Heart right ventricle (tissue), 16 donors: Measurements from ENCODE around the gene STAG1. TPM values are rescaled to one million over a fixed set of nuclear protein-coding genes. Genes with fewer than 3 reads are reported as not detected.

Experiments used
- ATAC-seq, 8 donors: fragments of 200-7000 bp; cut with Tn5 transposase; one replicate each; pipeline ENCODE4 v1.9.1; 2020; ENCODE audit warnings: mild to moderate bottlenecking in 8 of 8, moderate library complexity in 8 of 8, moderate number of reproducible peaks in 1 of 8
- DNase-seq, 2 donors: peaks; one replicate each; pipeline ENCODE4 v3.0.0-alpha.2; 2020
- H3K27ac ChIP-seq, 10 donors: fragments of 200-600 bp; sonication (generic) in 2 of 10; one replicate each; pipeline versions ENCODE4 v1.5.0 to v1.8.0; 2020 to 2022; ENCODE audit warnings: mild to moderate bottlenecking in 3 of 10
- H3K27me3 ChIP-seq, 7 donors: fragments of 200-600 bp; one replicate each; pipeline ENCODE4 v1.8.0; 2021 to 2022; ENCODE audit warnings: mild to moderate bottlenecking in 2 of 7
- H3K36me3 ChIP-seq, 9 donors: fragments of 200-600 bp; sonication (generic) in 1 of 9; one replicate each; pipeline versions ENCODE4 v1.5.0 to v1.8.0; 2020 to 2022; ENCODE audit warnings: mild to moderate bottlenecking in 2 of 9
- H3K4me1 ChIP-seq, 9 donors: fragments of 200-600 bp; sonication (generic) in 1 of 9; one replicate each; pipeline versions ENCODE4 v1.5.0 to v1.8.0; 2020 to 2022; ENCODE audit warnings: mild to moderate bottlenecking in 4 of 9
- H3K4me3 ChIP-seq, 10 donors: fragments of 200-600 bp; sonication (generic) in 2 of 10; one replicate each; pipeline versions ENCODE4 v1.5.0 to v1.8.0; 2020 to 2022; ENCODE audit warnings: mild to moderate bottlenecking in 7 of 10, moderate library complexity in 2 of 10
- H3K9me3 ChIP-seq, 11 donors: fragments of 200-600 bp in 10 of 11; sonication (generic) in 2 of 11; one replicate each; pipeline versions ENCODE4 v1.5.0 to v1.8.0; 2013 to 2022; ENCODE audit warnings: mild to moderate bottlenecking in 2 of 11, control low read depth in 1 of 11, moderate library complexity in 1 of 11
- CTCF ChIP-seq, 9 donors: fragments of 200-600 bp; sonication (generic) in 2 of 9; IDR thresholded peaks; one replicate each; pipeline versions ENCODE4 v1.5.0 to v1.8.0; 2021 to 2022; ENCODE audit warnings: antibody characterized with exemption in 9 of 9, mild to moderate bottlenecking in 5 of 9, moderate library complexity in 1 of 9
- WGBS, 2 donors: extraction: QIAGEN DNeasy Blood & Tissue Kit; methylation state at CpG; one replicate each; pipeline ENCODE4 v1.1.7; 2013; ENCODE audit warnings: inconsistent platforms in 1 of 2; 5-methylcytosine and 5-hydroxymethylcytosine counted together
- intact Hi-C, 10 donors: fragments of 100-400 bp; cut with DNase I; formaldehyde crosslinking; loops; one replicate each; pipeline versions ENCODE4 v1.11.1 to v1.14.2; 2022
- polyA plus RNA-seq, 2 donors: library from polyadenylated mRNA; stranded (reverse); fragments of 200-250 nt; gene quantifications; one replicate each; pipeline ENCODE4 v1.2.3, GENCODE V29; 2013
- total RNA-seq, 10 donors: library from RNA; stranded (reverse); fragmentation: NEBNext Ultra II Directional in 3 of 10; extraction: Animal tissue kit (Norgen Biotek cat#: 25700) in 3 of 10; gene quantifications; one replicate each; pipeline versions ENCODE4 v1.2.1 to v1.2.4, GENCODE V29; 2021 to 2023
- donor health status: Arrhythmogenic right ventricular cardiomyopathy.
- donor health status: ischemic (EF 13 %, LVEDD 7.1; RV severe dilation, severe dysfunction).
- donor health status: healthy with polysubstance abuse.
- donor health status: DM: no; HTN: yes; CAD: no.
- donor health status: DM: no; HTN: no; CAD: no.
- donor health status: ischemic (EF 25% LVEDD 6.9; RV normal size, moderate dysfunction).
- donor health status: ischemic (EF 25% LVEDD 5.7; RV mildly dilated, moderate dysfunction).
- donor health status: healthy.
- donor health status: DM: yes; HTN: yes; CAD: no.
- donor health status: Ischemic cardiomyopathy.
- donor health status: ischemic (EF 35%, LVEDD 5.7; RV mildly dilated, moderate dysfunction).
- donor health status: nonischemic (EF 11% LVEDD 7.7; RV severe dilation, severe dysfunction).
- donor health status: DM: yes; HTN: yes; CAD: no.
- donor health status: PGD.
- donor health status: ischemic (EF 29% LVEDD 5.4; RV normal size, mild dysfunction).
- donor health status: nonischemic (EF 23%, LVEDD 6.1; RV moderate dilation, normal function).

The STAG1 gene
- total and polyA plus RNA-seq, 12 donors: 8.0 to 27.6 (median 19.6) TPM

GRCh38 chr3:136735103-136735502 is 17.1 kb downstream of the STAG1 start:
- intact Hi-C loops: no loop called here
- peaks cover 0 to 4% (median 0%) of the 10 kb centered on the region in 9 donors for H3K36me3 ChIP-seq
- DNase-seq (no peak), ATAC-seq (no peak)
- H3K9me3 ChIP-seq: no peaks in the 10 kb centered on the region
- 86 to 93% methylated on average over 3 of the region's 3 CpGs for WGBS, 2 donors
- H3K4me3 ChIP-seq: no peak overlapping the region
- no peaks in the 10 kb centered on the region for H3K27me3 ChIP-seq
- no peak for TF ChIP-seq CTCF (IDR thresholded peaks at IDR 0.05)
- no peak overlapping the region for H3K27ac ChIP-seq
- peaks cover 0 to 54% (median 25%) of the 10 kb centered on the region in 9 donors for H3K4me1 ChIP-seq

- peak in 1 of 9 donors; percentile 16 for TF ChIP-seq CTCF (IDR thresholded peaks at IDR 0.05)
- ATAC-seq (no peak), DNase-seq (no peak)
- Histone ChIP-seq H3K4me3 (no peak overlapping the region), H3K27me3 (no peaks in the 10 kb centered on the region), H3K27ac (no peak overlapping the region), H3K4me1 (peaks cover 0 to 58% (median 26%) of the 10 kb centered on the region in 9 donors), H3K9me3 (no peaks in the 10 kb centered on the region), H3K36me3 (peaks cover 0 to 4% (median 0%) of the 10 kb centered on the region in 9 donors)
- WGBS, 2 donors: 43 to 44% methylated on average over 3 of the region's 3 CpGs
- intact Hi-C loops: no loop called here
Observed at GRCh38 chr3:136734382-136735070, 17.7 kb downstream of the STAG1 start.

- Histone ChIP-seq H3K4me1 (peaks cover 0 to 61% (median 38%) of the 10 kb centered on the region in 9 donors), H3K36me3 (peaks cover 0 to 4% (median 0%) of the 10 kb centered on the region in 9 donors), H3K4me3 (no peak overlapping the region), H3K9me3 (no peaks in the 10 kb centered on the region), H3K27ac (no peak overlapping the region), H3K27me3 (no peaks in the 10 kb centered on the region)
- intact Hi-C loops: no loop called here
- no peak for TF ChIP-seq CTCF (IDR thresholded peaks at IDR 0.05)
- no peak for DNase-seq
- 91 to 93% methylated on average over 5 of the region's 5 CpGs for WGBS, 2 donors
- no peak for ATAC-seq
Observed at GRCh38 chr3:136733317-136733833, 18.8 kb downstream of the STAG1 start.

GRCh38 chr3:136731274-136731884 is 20.8 kb downstream of the STAG1 start:
- DNase-seq (no peak), ATAC-seq (no peak)
- intact Hi-C loops: no loop called here
- peaks cover 0 to 4% (median 0%) of the 10 kb centered on the region in 9 donors for H3K36me3 ChIP-seq
- peaks cover 0 to 66% (median 46%) of the 10 kb centered on the region in 9 donors for H3K4me1 ChIP-seq
- H3K9me3 ChIP-seq: no peaks in the 10 kb centered on the region
- WGBS, 2 donors: 61 to 76% methylated on average over 4 of the region's 4 CpGs
- no peak overlapping the region for H3K27ac ChIP-seq
- no peak for TF ChIP-seq CTCF (IDR thresholded peaks at IDR 0.05)
- H3K27me3 ChIP-seq: no peaks in the 10 kb centered on the region
- H3K4me3 ChIP-seq: no peak overlapping the region
